Transverse colon (tissue), 4 donors: Measurements from ENCODE around the gene GBGT1.

Experiments used
- CTCF ChIP-seq, 5 experiments: fragments of 200-600 bp in 3 of 5; fragments of 450-650 bp in 2 of 5; sonication (generic) in 3 of 5; IDR thresholded peaks; 1 replicate in 2 of 5; 2 replicates in 3 of 5; pipeline ENCODE4 v1.5.1; 2016 to 2017; ENCODE audit warnings: antibody characterized with exemption in 5 of 5, inconsistent platforms in 3 of 5, mild to moderate bottlenecking in 2 of 5, moderate library complexity in 1 of 5
- POLR2AphosphoS5 ChIP-seq, 3 donors: sonication (generic); formaldehyde crosslinking; IDR thresholded peaks; one replicate each; pipeline ENCODE4 v1.6.1; 2016; ENCODE audit warnings: antibody characterized with exemption in 3 of 3

DNA sequence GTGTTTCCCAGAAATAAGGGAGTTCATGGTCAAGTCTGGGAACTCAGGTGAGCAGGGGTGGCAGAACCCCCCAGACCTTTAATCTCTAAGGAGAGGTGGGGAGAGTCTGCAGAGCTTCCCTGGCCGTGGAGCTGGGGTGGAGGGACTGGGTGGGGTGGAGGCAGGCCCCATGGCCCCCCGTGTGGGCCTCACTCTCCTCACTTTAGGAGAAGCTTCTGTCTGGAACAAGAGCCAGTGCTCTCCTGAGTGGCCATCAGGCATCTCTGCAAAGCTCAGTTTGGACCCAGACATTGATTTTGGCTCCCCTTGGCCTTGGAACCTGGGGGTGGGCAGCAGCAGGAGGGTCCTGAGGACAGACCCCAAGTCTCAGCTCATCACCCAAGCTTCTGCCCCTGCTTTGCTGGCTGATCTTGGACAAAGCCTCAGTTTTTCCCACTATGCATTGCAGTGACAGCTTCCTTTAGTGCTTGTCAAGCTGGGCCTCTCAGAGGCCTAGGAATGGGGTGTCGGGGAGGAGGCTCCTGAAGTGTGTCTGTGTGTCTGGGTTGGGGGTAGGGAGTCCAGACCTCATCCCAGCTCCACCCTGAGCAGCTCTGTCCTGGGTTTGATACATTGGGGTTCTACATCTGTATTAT, 3.5 kb upstream of the GBGT1 start:
- no peak for TF ChIP-seq CTCF (IDR thresholded peaks at IDR 0.05)
- TF ChIP-seq POLR2AphosphoS5 (IDR thresholded peaks at IDR 0.05) = no peak
